Amniotic epithelial cell (primary cell): Measurements from ENCODE around the gene CLDN3.
"Not testable (repeated sequence)": the region's sequence is repeated elsewhere in the genome, so short reads cannot be mapped to it uniquely, and the experiment has no call there.

Experiments
- DNase-seq: peaks from one replicate; pipeline ENCODE4 v3.0.0-alpha.2; 2010; ENCODE audit warnings: low read depth

The CLDN3 gene

DNA sequence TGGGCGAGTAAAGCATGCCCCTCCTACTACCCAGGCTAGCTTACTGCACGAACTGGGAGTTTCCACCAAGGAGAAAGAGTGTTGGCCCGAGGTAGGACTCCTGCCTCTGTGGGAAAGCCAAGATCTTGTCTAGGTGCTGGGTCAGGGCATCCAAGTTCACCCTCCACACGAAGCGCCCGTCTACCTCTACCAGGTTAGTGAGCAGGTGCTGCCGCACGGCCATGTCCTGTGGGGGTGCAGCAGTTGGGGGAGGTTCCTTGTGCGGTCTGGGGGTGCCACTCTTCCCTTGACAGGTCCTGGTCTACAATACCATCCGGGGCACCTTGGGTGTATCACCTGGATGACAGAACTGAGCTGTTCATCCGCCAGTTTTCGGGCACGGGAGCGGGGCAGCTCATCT, 33.2 kb downstream of the CLDN3 start:
- no peak for DNase-seq

DNA sequence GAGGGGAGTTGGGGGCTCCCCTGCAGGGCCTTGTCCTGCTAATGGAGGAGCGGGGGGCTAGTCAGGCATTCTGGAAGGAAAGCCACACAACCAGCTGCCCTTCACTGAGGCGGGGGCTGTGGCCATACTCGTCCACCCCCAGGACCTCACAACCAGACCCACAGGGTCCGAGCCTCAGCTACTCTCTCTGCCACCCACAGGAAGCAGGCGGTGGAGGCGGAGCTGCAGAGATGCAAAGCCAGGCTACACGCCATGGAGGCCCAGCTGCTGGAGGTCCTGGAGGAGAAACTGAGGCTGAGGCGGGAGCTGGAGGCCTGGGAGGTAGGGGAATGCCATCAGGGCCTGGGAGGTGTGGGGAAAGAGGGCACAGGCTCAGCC, 34.6 kb downstream of the CLDN3 start:
- no peak for DNase-seq

DNA sequence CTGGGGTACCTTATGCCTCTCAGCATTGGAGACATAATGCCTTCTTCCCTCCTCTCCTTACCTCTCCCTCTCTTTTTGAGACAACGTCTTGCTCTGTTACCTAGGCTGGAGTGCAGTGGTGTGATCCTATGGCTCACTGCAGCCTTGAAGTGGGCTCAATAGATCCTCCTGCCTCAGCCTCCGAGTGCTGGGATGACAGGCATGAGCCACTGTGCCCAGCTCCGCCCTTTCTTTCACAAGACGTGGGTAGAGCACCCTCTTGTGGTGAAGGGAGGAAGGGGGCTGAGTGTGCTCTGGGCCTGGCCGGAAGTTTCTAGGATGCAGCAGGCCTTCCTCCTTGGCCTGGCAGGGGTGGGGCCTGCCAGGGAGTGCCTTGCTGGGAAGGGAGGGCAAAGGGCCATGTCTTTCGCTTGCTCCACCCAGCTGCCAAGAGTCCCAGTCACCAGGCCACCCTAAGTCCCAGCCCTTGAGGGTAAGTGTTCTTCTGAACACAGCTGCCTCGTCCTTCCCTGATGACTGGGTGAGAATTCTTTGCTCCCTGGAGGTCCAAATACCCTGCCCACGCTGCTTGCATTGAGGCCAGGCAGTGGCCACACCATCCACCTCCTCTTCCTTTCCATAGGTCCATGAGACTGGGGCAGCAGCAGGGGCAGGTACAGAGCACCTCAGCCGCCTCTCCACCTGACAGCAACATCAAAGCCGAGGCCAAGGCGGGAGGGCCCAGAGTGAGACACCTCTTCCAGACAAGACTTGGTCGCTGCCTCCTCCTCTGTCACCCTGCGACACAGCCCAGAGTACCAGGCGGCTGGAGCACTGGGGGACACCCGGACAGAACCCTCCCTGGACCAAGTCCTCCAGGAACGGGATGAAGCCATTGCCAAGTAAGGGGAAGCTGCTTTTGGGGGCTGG, 35.2 kb downstream of the CLDN3 start:
- DNase-seq = peak; percentile 82

DNA sequence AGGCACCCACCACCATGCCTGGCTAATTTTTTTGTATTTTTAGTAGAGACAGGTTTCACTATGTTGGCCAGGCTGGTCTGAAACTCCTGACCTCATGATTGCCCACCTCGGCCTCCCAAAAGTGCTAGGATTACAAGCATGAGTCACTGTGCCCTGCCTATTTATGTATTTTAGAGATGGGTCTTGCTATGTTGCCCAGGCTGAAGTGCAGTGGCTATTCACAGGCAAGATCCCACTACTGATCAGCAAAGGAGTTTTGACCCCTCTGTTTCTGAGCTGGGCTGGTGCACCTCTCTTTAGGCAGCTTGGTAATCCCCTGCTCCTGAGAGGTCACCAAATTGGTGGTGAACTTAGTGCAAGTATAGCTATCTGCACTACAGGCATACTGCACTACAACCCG, 37.7 kb downstream of the CLDN3 start:
- no peak for DNase-seq

- DNase-seq = no peak
Measured at GRCh38 chr7:73730485-73730884, 39.6 kb downstream of the CLDN3 start.

DNA sequence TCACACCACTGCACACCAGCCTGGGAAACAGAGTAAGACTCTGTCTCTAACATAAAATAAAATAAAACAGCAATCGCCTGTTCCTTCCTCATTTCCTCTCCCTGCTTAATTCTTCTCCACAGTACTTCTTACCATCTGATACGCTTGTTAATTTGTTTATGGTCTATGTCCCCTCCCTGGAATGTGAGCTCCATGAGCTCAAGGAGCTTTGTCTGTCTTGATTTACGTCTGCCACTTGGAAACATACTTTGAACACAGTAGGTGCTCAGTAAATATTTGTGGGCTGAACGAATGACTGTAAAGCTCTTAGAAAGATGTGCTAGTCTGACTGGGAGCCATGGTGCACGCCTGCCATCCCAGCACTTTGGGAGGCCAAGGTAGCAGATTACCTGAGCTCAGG, 41.5 kb downstream of the CLDN3 start:
- no peak for DNase-seq

DNA sequence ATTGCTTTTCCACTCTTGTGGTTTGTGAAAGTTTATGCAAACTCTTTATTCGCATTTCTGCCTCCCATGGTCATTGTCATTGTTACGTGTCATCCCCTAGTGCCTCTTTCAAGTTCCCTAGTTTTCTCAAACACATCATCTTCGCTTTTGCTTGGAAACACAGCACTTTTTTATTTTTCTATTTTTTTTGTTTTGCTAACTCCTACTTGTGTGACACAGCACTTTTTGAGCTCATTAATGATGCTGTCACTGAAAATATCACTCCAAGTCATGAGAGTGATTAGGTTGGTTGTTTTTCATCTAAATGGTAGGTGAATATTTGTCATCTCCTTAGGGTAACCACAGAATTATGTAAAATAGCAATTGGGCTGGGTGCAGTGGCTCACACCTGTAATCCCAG, 42.1 kb downstream of the CLDN3 start:
- DNase-seq = no peak

GRCh38 chr7:73726083-73726466, 44.0 kb downstream of the CLDN3 start:
- DNase-seq = no peak

DNA sequence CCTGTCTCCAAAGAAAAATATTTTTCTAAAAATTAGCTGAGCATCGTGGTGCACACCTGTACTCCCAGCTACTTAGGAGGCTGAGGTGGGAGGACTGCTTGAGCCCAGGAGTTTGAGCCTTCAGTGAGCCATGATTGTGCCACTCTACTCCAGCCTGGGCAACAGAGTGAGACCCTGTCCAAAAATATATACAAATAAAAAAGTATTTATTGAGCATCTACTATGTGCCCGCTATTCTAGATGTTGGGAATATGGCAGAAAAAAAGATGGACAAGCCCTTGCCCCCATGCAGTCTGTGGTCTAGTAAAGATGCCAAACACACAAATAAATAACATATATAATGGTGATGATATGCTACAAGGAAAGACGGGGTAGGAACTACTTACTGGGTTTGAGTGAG, 46.3 kb downstream of the CLDN3 start:
- no peak for DNase-seq

DNA sequence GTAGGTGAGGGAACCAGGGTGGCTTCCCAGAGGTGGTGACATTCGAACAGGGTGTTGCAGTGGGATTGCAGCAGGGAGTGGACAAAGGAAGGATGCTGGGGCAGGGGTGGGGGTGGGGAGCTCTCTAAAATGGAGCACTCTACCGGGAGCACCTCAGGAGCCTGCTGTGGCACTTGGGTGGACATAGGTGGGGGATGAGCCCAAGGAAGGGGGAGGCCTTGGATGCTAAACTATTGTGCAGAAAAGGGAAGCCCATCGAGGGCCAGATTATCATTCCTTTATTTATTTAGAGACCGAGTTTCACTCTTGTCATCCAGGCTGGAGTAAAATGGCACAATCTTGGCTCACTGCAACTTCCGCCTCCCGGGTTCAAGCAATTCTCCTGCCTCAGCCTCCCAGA, 47.3 kb downstream of the CLDN3 start:
- no peak for DNase-seq

- DNase-seq = not testable (repeated sequence)
Measured at GRCh38 chr7:73722182-73722581, 47.9 kb downstream of the CLDN3 start.

GRCh38 chr7:73721377-73721817, 48.7 kb downstream of the CLDN3 start:
- DNase-seq = no peak

DNA sequence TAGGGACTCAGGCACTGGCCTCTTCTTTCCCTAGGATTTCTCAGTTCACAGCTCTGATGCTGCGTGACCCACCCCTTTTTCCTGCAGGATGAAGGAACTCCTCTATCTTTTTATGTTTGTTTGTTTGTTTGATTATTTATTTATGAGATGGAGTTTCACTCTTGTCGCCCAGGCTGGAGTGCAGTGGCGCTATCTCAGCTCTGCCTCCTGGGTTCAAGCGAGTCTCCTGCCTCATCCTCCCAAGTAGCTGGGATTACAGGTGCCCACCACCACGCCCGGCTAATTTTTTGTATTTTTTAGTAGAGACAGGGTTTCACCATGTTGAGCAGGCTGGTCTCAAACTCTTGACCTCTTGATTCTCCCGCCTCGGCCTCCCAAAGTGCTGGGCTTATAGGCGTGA, 49.6 kb downstream of the CLDN3 start:
- not testable (repeated sequence) for DNase-seq

DNA sequence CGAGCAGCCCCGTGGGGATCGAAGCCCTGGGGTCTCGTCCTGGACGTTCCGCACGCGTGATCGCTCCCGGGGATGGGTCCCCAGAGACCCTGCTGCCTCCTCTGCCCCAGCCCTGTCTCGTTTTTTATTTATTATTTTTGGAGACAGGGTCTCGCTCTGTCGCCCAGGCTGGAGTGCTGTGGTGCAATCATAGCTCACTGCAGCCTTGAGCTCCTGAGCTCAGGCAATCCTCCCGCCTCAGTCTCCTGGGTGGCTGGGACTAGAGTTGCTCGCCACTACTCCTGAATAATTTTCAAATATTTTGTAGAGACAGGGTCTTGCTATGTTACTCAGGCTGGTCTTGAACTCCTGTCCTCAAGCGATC, 50.3 kb downstream of the CLDN3 start:
- no peak for DNase-seq
